ENCODE measurements around the gene KLF11. TPM values are rescaled to one million over a fixed set of nuclear protein-coding genes. Genes with fewer than 3 reads are reported as not detected.
"Not testable (repeated sequence)": the region's sequence is repeated elsewhere in the genome, so short reads cannot be mapped to it uniquely, and the experiment has no call there.

Gene KLF11
- total RNA-seq, 1 donor from 2014 or later: 7.3 TPM

GRCh38 chr2:10009271-10009810 is 34.0 kb upstream of the KLF11 start:
- no peak for DNase-seq (ENCODE audit: low read depth in 2 of 2)

- peak in 1 of 2 donors; percentile 65 for DNase-seq (ENCODE audit: low read depth in 2 of 2)
Observed at GRCh38 chr2:10009811-10010781, 33.3 kb upstream of the KLF11 start.

- DNase-seq (ENCODE audit: low read depth in 2 of 2): not testable (repeated sequence)
Observed at GRCh38 chr2:10010861-10011605, 32.3 kb upstream of the KLF11 start.

- not testable (repeated sequence) for DNase-seq (ENCODE audit: low read depth in 2 of 2)
Observed at GRCh38 chr2:10011606-10012325, 31.6 kb upstream of the KLF11 start.

- DNase-seq (ENCODE audit: low read depth in 2 of 2): not testable (repeated sequence)
Observed at GRCh38 chr2:10012366-10012962, 30.9 kb upstream of the KLF11 start.

GRCh38 chr2:10012963-10013461 is 30.3 kb upstream of the KLF11 start:
- DNase-seq (ENCODE audit: low read depth in 2 of 2): no peak

GRCh38 chr2:10013651-10014417 is 29.5 kb upstream of the KLF11 start:
- DNase-seq (ENCODE audit: low read depth in 2 of 2): not testable (repeated sequence)

- no peak for DNase-seq (ENCODE audit: low read depth in 2 of 2)
Observed at GRCh38 chr2:10014418-10015190, 28.7 kb upstream of the KLF11 start.

GRCh38 chr2:10015376-10015989 is 27.9 kb upstream of the KLF11 start:
- DNase-seq (ENCODE audit: low read depth in 2 of 2): not testable (repeated sequence)

GRCh38 chr2:10016001-10016801 is 27.1 kb upstream of the KLF11 start:
- DNase-seq (ENCODE audit: low read depth in 2 of 2): no peak

GRCh38 chr2:10016802-10017258 is 26.5 kb upstream of the KLF11 start:
- no peak for DNase-seq (ENCODE audit: low read depth in 2 of 2)

GRCh38 chr2:10017313-10017941 is 25.9 kb upstream of the KLF11 start:
- no peak for DNase-seq (ENCODE audit: low read depth in 2 of 2)

- DNase-seq (ENCODE audit: low read depth in 2 of 2): no peak
Observed at GRCh38 chr2:10019174-10019573, 24.2 kb upstream of the KLF11 start.

GRCh38 chr2:10019602-10020400 is 23.5 kb upstream of the KLF11 start:
- no peak for DNase-seq (ENCODE audit: low read depth in 2 of 2)

- no peak for DNase-seq (ENCODE audit: low read depth in 2 of 2)
Observed at GRCh38 chr2:10022041-10022421, 21.3 kb upstream of the KLF11 start.

- DNase-seq (ENCODE audit: low read depth in 2 of 2): no peak
Observed at GRCh38 chr2:10022445-10022844, 20.9 kb upstream of the KLF11 start.

Data from lung microvascular endothelial cell (primary cell).